ENCODE measurements around the gene DMD.
"Not testable (repeated sequence)": the region's sequence is repeated elsewhere in the genome, so short reads cannot be mapped to it uniquely, and the experiment has no call there.

DMD gene

GRCh38 chrX:32530802-32531403 is 680.4 kb downstream of the DMD start:
- TF ChIP-seq, protein P1, sequence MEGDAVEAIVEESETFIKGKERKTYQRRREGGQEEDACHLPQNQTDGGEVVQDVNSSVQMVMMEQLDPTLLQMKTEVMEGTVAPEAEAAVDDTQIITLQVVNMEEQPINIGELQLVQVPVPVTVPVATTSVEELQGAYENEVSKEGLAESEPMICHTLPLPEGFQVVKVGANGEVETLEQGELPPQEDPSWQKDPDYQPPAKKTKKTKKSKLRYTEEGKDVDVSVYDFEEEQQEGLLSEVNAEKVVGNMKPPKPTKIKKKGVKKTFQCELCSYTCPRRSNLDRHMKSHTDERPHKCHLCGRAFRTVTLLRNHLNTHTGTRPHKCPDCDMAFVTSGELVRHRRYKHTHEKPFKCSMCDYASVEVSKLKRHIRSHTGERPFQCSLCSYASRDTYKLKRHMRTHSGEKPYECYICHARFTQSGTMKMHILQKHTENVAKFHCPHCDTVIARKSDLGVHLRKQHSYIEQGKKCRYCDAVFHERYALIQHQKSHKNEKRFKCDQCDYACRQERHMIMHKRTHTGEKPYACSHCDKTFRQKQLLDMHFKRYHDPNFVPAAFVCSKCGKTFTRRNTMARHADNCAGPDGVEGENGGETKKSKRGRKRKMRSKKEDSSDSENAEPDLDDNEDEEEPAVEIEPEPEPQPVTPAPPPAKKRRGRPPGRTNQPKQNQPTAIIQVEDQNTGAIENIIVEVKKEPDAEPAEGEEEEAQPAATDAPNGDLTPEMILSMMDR (IDR thresholded peaks at IDR 0.05; ENCODE audit: low read depth, low read length): peak; percentile 16
- no peak for TF ChIP-seq POLR2A (IDR thresholded peaks at IDR 0.05; ENCODE audit: extremely low read depth, insufficient read length)
- no peak overlapping the region for H3K4me3 ChIP-seq (ENCODE audit: low read depth, low read length)
- peak; percentile 49 for DNase-seq (ENCODE audit: low read depth)

GRCh38 chrX:32528451-32528850 is 682.9 kb downstream of the DMD start:
- not testable (repeated sequence) for DNase-seq (ENCODE audit: low read depth); H3K4me3 ChIP-seq (ENCODE audit: low read depth, low read length)

DNA sequence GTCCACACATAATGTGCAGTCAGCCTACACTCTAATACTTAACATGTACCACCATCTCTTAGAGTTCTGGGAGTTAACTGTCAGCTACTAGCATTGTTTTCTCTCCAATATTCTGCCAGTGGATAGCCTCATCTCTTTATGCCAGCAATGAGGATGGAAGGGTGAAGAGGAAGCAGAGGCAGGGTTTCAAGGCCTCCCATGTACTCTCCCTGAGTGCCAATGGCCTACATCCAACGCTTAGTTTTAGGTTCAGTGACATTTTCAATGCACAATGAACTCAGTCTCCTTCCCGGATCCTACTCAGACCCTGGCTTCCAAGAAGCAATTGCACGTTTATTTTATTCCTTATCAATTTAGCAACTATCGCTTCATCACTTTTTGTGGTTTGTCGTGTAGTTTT is 686.1 kb downstream of the DMD start:
- H3K4me3 ChIP-seq (ENCODE audit: low read depth, low read length): no peak overlapping the region
- TF ChIP-seq, protein P1 (IDR thresholded peaks at IDR 0.05; ENCODE audit: low read depth, low read length): no peak
- TF ChIP-seq MAX (IDR thresholded peaks at IDR 0.05; ENCODE audit: low read depth, low read length): no peak
- no peak for DNase-seq (ENCODE audit: low read depth)

- DNase-seq (ENCODE audit: low read depth): no peak
- no peak overlapping the region for H3K4me3 ChIP-seq (ENCODE audit: low read depth, low read length)
- TF ChIP-seq MYC (IDR thresholded peaks at IDR 0.05; ENCODE audit: low read depth, low read length) (no peak), POLR2A (IDR thresholded peaks at IDR 0.05; ENCODE audit: extremely low read depth, insufficient read length) (no peak), MAX (IDR thresholded peaks at IDR 0.05; ENCODE audit: low read depth, low read length) (no peak)
- TF ChIP-seq, protein P1 (IDR thresholded peaks at IDR 0.05; ENCODE audit: low read depth, low read length): no peak
These were observed 687.0 kb downstream of the DMD start for GRCh38 chrX:32524385-32524784.

- DNase-seq (ENCODE audit: low read depth): no peak
- no peak overlapping the region for H3K4me3 ChIP-seq (ENCODE audit: low read depth, low read length)
- TF ChIP-seq POLR2A (IDR thresholded peaks at IDR 0.05; ENCODE audit: extremely low read depth, insufficient read length) (no peak), MAX (IDR thresholded peaks at IDR 0.05; ENCODE audit: low read depth, low read length) (no peak), MYC (IDR thresholded peaks at IDR 0.05; ENCODE audit: low read depth, low read length) (no peak)
- TF ChIP-seq, protein P1 (IDR thresholded peaks at IDR 0.05; ENCODE audit: low read depth, low read length): no peak
These were observed 690.6 kb downstream of the DMD start for GRCh38 chrX:32520789-32521188.

DNA sequence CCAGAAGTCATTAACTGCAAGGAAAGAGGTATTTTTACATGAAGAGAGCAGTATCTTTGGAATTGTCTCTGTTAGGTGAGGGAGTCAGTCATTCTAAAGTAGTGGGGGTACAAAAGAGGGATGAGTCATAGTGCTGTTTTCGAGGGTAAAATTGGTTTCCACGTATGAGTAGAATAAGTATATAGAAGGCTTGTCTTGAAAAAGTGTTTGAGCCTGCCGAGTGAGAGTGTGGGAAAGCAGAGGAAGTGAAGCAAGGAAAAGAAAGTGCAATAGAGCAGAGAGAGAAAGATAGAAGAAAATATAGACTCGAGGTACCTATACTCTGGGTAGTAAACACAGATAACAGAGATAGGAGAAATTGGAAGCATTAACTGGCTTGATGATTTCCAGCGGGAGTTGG is 696.4 kb downstream of the DMD start:
- H3K4me3 ChIP-seq (ENCODE audit: low read depth, low read length): no peak overlapping the region
- TF ChIP-seq, protein P1 (IDR thresholded peaks at IDR 0.05; ENCODE audit: low read depth, low read length): no peak
- TF ChIP-seq MYC (IDR thresholded peaks at IDR 0.05; ENCODE audit: low read depth, low read length): no peak
- TF ChIP-seq POLR2A (IDR thresholded peaks at IDR 0.05; ENCODE audit: extremely low read depth, insufficient read length): no peak
- TF ChIP-seq MAX (IDR thresholded peaks at IDR 0.05; ENCODE audit: low read depth, low read length): no peak
- no peak for DNase-seq (ENCODE audit: low read depth)

Measured in NB4 (cell line).